ENCODE measurements around the gene IFT27.

- no peak for TF ChIP-seq CTCF (conservative IDR thresholded peaks at IDR 0.05)
- TF ChIP-seq EZH2 (IDR thresholded peaks at IDR 0.05; ENCODE audit: low read depth), result no peak
Observed at GRCh38 chr22:36745301-36745995, 30.5 kb downstream of the IFT27 start.
